ENCODE measurements around the gene ACSF3.
A peak's percentile ranks its signal among the peaks of the same experiment; 100 is the strongest.

ACSF3 gene

GRCh38 chr16:89119661-89120141 is 26.0 kb downstream of the ACSF3 start:
- no peak for FAIRE-seq

GRCh38 chr16:89120281-89120680 is 26.6 kb downstream of the ACSF3 start:
- FAIRE-seq (no peak), DNase-seq (ENCODE audit: extremely low spot score, insufficient read length, low read depth) (no peak)

More at GRCh38 chr16:89119661-89120141, 26.0 kb downstream of the ACSF3 start:
- no peak for DNase-seq (ENCODE audit: extremely low spot score, insufficient read length, low read depth)

- DNase-seq (ENCODE audit: extremely low spot score, insufficient read length, low read depth) (no peak), FAIRE-seq (no peak)
Observed at GRCh38 chr16:89120921-89121351, 27.3 kb downstream of the ACSF3 start.

- DNase-seq (ENCODE audit: extremely low spot score, insufficient read length, low read depth) (no peak), FAIRE-seq (no peak)
Observed at GRCh38 chr16:89121691-89122321, 28.2 kb downstream of the ACSF3 start.

- no peak for DNase-seq (ENCODE audit: extremely low spot score, insufficient read length, low read depth)
- FAIRE-seq: peak; percentile 58
Observed at GRCh38 chr16:89122322-89122851, 28.7 kb downstream of the ACSF3 start.

- DNase-seq (ENCODE audit: extremely low spot score, insufficient read length, low read depth) (no peak), FAIRE-seq (no peak)
Observed at GRCh38 chr16:89123001-89123830, 29.6 kb downstream of the ACSF3 start.

GRCh38 chr16:89123831-89124100 is 30.1 kb downstream of the ACSF3 start:
- FAIRE-seq (no peak), DNase-seq (ENCODE audit: extremely low spot score, insufficient read length, low read depth) (no peak)

GRCh38 chr16:89129378-89129777 is 35.7 kb downstream of the ACSF3 start:
- no peak for FAIRE-seq
- no peak for DNase-seq (ENCODE audit: extremely low spot score, insufficient read length, low read depth)

- DNase-seq (ENCODE audit: extremely low spot score, insufficient read length, low read depth): no peak
- FAIRE-seq: no peak
Observed at GRCh38 chr16:89130448-89130847, 36.8 kb downstream of the ACSF3 start.

GRCh38 chr16:89131783-89132182 is 38.1 kb downstream of the ACSF3 start:
- DNase-seq (ENCODE audit: extremely low spot score, insufficient read length, low read depth): no peak
- no peak for FAIRE-seq

- DNase-seq (ENCODE audit: extremely low spot score, insufficient read length, low read depth): no peak
- FAIRE-seq: no peak
Observed at GRCh38 chr16:89132194-89133005, 38.7 kb downstream of the ACSF3 start.

- FAIRE-seq (no peak), DNase-seq (ENCODE audit: extremely low spot score, insufficient read length, low read depth) (no peak)
Observed at GRCh38 chr16:89133457-89134127, 39.9 kb downstream of the ACSF3 start.

- DNase-seq (ENCODE audit: extremely low spot score, insufficient read length, low read depth) (no peak), FAIRE-seq (no peak)
Observed at GRCh38 chr16:89134269-89134668, 40.6 kb downstream of the ACSF3 start.

- DNase-seq (ENCODE audit: extremely low spot score, insufficient read length, low read depth) (no peak), FAIRE-seq (no peak)
Observed at GRCh38 chr16:89135166-89135565, 41.5 kb downstream of the ACSF3 start.

GRCh38 chr16:89135971-89136765 is 42.5 kb downstream of the ACSF3 start:
- FAIRE-seq (no peak), DNase-seq (ENCODE audit: extremely low spot score, insufficient read length, low read depth) (no peak)

- DNase-seq (ENCODE audit: extremely low spot score, insufficient read length, low read depth) (no peak), FAIRE-seq (no peak)
Observed at GRCh38 chr16:89136931-89137330, 43.3 kb downstream of the ACSF3 start.

- no peak for DNase-seq (ENCODE audit: extremely low spot score, insufficient read length, low read depth)
- FAIRE-seq: no peak
Observed at GRCh38 chr16:89137666-89138512, 44.2 kb downstream of the ACSF3 start.

GRCh38 chr16:89138513-89138795 is 44.8 kb downstream of the ACSF3 start:
- no peak for DNase-seq (ENCODE audit: extremely low spot score, insufficient read length, low read depth)
- FAIRE-seq: no peak
